Measurements from ENCODE around the gene CISD3. TPM values are rescaled to one million over a fixed set of nuclear protein-coding genes. Genes with fewer than 3 reads are reported as not detected.
A peak's percentile ranks its signal among the peaks of the same experiment; 100 is the strongest.

CISD3 gene
- total RNA-seq (1 to 10 TPM; 4.7 to 5.7 TPM), total RNA-seq (2.6 to 47.6 (median 10.8) reads per million in 172 experiments)
- 19.2 TPM for polyA plus RNA-seq (2013, experiment 1 of 2)
- polyA plus RNA-seq (2013, experiment 2 of 2): 15.5 TPM

GRCh38 chr17:38729886-38730525 is at the start of gene CISD3:
Gene CISD3, plus strand, starts transcription at chr17:38730341. Its CDS starts 18 bp downstream, at chr17:38730359.
- H3K4me3 ChIP-seq (ENCODE audit: low read length): peak within 1 kb of the TSS; percentile 71
- H3K27ac ChIP-seq (ENCODE audit: low read depth in 1 of 2, low read length in 2 of 2): peak within 1 kb of the TSS; percentile 60 to 80
- Mint-ChIP-seq H3K36me3 (ENCODE audit: low read depth) (peaks cover 22% of the 10 kb centered on the region), H3K9me3 (no peaks in the 10 kb centered on the region), H3K27me3 (no peaks in the 10 kb centered on the region), H3K4me1 (ENCODE audit: low read depth) (peaks cover 85% of the 10 kb centered on the region), H3K4me3 (peak within 1 kb of the TSS; percentile 99), H3K27ac (peak within 1 kb of the TSS; percentile 89)
- no peaks in the 10 kb centered on the region for H3K9me3 ChIP-seq (ENCODE audit: control insufficient read depth in 1 of 2, insufficient read depth in 1 of 2, low read length in 2 of 2)
- ATAC-seq (ENCODE audit: poor library complexity): peak; percentile 70
- DNase-seq: peak; percentile 67 to 96 (median 84)
- peaks cover 16% of the 10 kb centered on the region for H3K36me3 ChIP-seq (ENCODE audit: insufficient read depth, low read length)
- H3K4me1 ChIP-seq (ENCODE audit: insufficient read depth, low read length): peaks cover 89% of the 10 kb centered on the region
- CTCF ChIA-PET: interaction anchor here (0.7 kb wide), 1 partner anchor 28 kb away, joined by 3 read pairs; no protein-coding TSS in a partner anchor
- intact Hi-C loops (cut with DNase I, micrococcal nuclease): loop anchor here (1.0 to 5.0 kb wide), 4 partner anchors 21 to 71 kb away; partner anchors contain the start of gene PSMB3 (in 1 of the 2)
- POLR2A ChIA-PET: interaction anchor here (1.0 to 3.6 kb wide), 7 partner anchors 12 to 31 kb away, joined by 3 to 180 read pairs (median 16); partner anchors contain the start of genes MLLT6 and PSMB3
- TF ChIP-seq, protein P1, sequence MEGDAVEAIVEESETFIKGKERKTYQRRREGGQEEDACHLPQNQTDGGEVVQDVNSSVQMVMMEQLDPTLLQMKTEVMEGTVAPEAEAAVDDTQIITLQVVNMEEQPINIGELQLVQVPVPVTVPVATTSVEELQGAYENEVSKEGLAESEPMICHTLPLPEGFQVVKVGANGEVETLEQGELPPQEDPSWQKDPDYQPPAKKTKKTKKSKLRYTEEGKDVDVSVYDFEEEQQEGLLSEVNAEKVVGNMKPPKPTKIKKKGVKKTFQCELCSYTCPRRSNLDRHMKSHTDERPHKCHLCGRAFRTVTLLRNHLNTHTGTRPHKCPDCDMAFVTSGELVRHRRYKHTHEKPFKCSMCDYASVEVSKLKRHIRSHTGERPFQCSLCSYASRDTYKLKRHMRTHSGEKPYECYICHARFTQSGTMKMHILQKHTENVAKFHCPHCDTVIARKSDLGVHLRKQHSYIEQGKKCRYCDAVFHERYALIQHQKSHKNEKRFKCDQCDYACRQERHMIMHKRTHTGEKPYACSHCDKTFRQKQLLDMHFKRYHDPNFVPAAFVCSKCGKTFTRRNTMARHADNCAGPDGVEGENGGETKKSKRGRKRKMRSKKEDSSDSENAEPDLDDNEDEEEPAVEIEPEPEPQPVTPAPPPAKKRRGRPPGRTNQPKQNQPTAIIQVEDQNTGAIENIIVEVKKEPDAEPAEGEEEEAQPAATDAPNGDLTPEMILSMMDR (IDR thresholded peaks at IDR 0.05): peak; percentile 54
- H3K27me3 ChIP-seq (ENCODE audit: control insufficient read depth in 1 of 2, insufficient read depth in 2 of 2, low read length in 2 of 2): no peaks in the 10 kb centered on the region

DNA sequence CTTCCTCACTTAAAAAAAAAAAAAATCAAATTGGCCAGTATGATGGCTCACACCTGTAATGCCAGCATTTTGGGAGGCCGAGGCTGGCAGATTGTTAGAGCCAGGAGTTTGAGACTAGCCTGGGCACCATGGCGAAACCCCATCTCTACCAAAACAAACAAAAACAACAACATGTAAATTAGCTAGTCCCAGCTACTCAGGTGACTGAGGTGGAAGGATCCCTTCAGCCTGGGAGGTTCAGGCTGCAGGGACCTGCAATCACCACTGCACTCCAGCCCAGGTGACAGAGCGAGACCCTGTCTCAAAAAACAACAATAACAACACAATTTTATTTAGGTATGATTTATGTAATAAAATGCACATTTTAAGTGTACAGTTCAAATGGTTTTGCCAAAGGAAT is 49.0 kb upstream of the CISD3 start:
- no peak for ATAC-seq (ENCODE audit: poor library complexity)
- H3K4me3 Mint-ChIP-seq: no peak overlapping the region
- CTCF ChIA-PET: no interaction called here
- H3K27me3 ChIP-seq (ENCODE audit: control insufficient read depth in 1 of 2, insufficient read depth in 2 of 2, low read length in 2 of 2): no peaks in the 10 kb centered on the region
- intact Hi-C loops (cut with DNase I, micrococcal nuclease): no loop called here
- no peaks in the 10 kb centered on the region for H3K9me3 ChIP-seq (ENCODE audit: control insufficient read depth in 1 of 2, insufficient read depth in 1 of 2, low read length in 2 of 2)
- no peaks in the 10 kb centered on the region for H3K9me3 Mint-ChIP-seq
- peaks cover 11% of the 10 kb centered on the region for H3K4me1 ChIP-seq (ENCODE audit: insufficient read depth, low read length)
- H3K4me3 ChIP-seq (ENCODE audit: low read length): no peak overlapping the region
- no peak for DNase-seq
- H3K36me3 ChIP-seq (ENCODE audit: insufficient read depth, low read length): no peaks in the 10 kb centered on the region
- H3K4me1 Mint-ChIP-seq (ENCODE audit: low read depth): peaks cover 7% of the 10 kb centered on the region
- TF ChIP-seq, protein P1 (IDR thresholded peaks at IDR 0.05): no peak
- H3K27ac ChIP-seq (ENCODE audit: low read depth in 1 of 2, low read length in 2 of 2): no peak overlapping the region
- POLR2A ChIA-PET: no interaction called here
- no peaks in the 10 kb centered on the region for H3K36me3 Mint-ChIP-seq (ENCODE audit: low read depth)
- peaks cover 8% of the 10 kb centered on the region for H3K27me3 Mint-ChIP-seq
- H3K27ac Mint-ChIP-seq: no peak overlapping the region

DNA sequence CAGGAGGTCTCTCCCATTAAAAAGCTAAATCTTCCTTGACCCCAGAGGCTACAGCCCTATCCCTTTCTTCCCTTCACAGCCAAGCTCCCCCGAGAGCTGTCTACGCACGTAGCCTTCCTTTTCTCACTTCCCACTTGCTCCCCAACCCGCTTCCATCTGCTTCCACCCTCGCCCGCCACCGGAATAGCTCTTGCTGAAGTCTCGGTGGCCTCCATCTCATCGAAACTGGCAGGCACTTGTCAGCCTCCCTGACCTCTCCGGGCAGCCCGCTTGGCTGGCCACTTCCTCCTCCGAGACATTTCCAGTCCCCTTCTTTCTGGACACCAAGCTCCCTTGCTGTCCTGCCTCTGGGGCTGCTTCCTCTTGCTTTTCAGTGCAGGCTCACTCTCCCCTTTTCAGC is 44.6 kb upstream of the CISD3 start:
- Mint-ChIP-seq H3K27ac (no peak overlapping the region), H3K4me3 (no peak overlapping the region)
- POLR2A ChIA-PET: no interaction called here

More for the DNA sequence above, 44.6 kb upstream of the CISD3 start:
- Histone ChIP-seq H3K27me3 (ENCODE audit: control insufficient read depth in 1 of 2, insufficient read depth in 2 of 2, low read length in 2 of 2) (no peaks in the 10 kb centered on the region), H3K4me3 (ENCODE audit: low read length) (no peak overlapping the region), H3K4me1 (ENCODE audit: insufficient read depth, low read length) (no peaks in the 10 kb centered on the region), H3K9me3 (ENCODE audit: control insufficient read depth in 1 of 2, insufficient read depth in 1 of 2, low read length in 2 of 2) (no peaks in the 10 kb centered on the region), H3K27ac (ENCODE audit: low read depth in 1 of 2, low read length in 2 of 2) (no peak overlapping the region), H3K36me3 (ENCODE audit: insufficient read depth, low read length) (no peaks in the 10 kb centered on the region)
- intact Hi-C loops (cut with DNase I, micrococcal nuclease): no loop called here
- no peaks in the 10 kb centered on the region for H3K9me3 Mint-ChIP-seq
- H3K4me1 Mint-ChIP-seq (ENCODE audit: low read depth): no peaks in the 10 kb centered on the region
- no peaks in the 10 kb centered on the region for H3K27me3 Mint-ChIP-seq
- ATAC-seq (ENCODE audit: poor library complexity) (no peak), DNase-seq (peak in 2 of 14 experiments; percentile 32 to 35)
- CTCF ChIA-PET: interaction anchor here (0.7 kb wide), 1 partner anchor 9 kb away, joined by 3 read pairs; no protein-coding TSS in a partner anchor
- H3K36me3 Mint-ChIP-seq (ENCODE audit: low read depth): no peaks in the 10 kb centered on the region
- TF ChIP-seq, protein P1 (IDR thresholded peaks at IDR 0.05): no peak

Data from CD4-positive, alpha-beta T cell (primary cell).